AML-193 (cell line): ENCODE measurements around the gene LIPT1.
"Not testable (repeated sequence)": the region's sequence is repeated elsewhere in the genome, so short reads cannot be mapped to it uniquely, and the experiment has no call there.

ENCODE experiments used
- DNase-seq, 2 experiments: peaks; one replicate each; lab custom pipeline; 2025; lab: John Stamatoyannopoulos, UW

The LIPT1 gene

GRCh38 chr2:99154643-99155536 is at the start of gene LIPT1, which contains the start of gene TSGA10:
TSS of gene LIPT1 (plus strand) at chr2:99154967. CDS start at chr2:99161958, 6,991 bp downstream.
TSS of gene TSGA10 (minus strand) at chr2:99154942. CDS start at chr2:99109439, 45,503 bp downstream.
- DNase-seq, result peak; percentile 61 to 72

- DNase-seq, result peak; percentile 29 to 30
Measured at GRCh38 chr2:99106913-99107312, 47.9 kb upstream of the LIPT1 start.

- no peak for DNase-seq
Measured at GRCh38 chr2:99111236-99111635, 43.5 kb upstream of the LIPT1 start.

- no peak for DNase-seq
Measured at GRCh38 chr2:99111945-99112344, 42.8 kb upstream of the LIPT1 start.

- no peak for DNase-seq
Measured at GRCh38 chr2:99112617-99113016, 42.1 kb upstream of the LIPT1 start.

- DNase-seq, result peak in 1 of 2 experiments; percentile 17
Measured at GRCh38 chr2:99127981-99128380, 26.8 kb upstream of the LIPT1 start.

- DNase-seq, result not testable (repeated sequence)
Measured at GRCh38 chr2:99135044-99135556, 19.7 kb upstream of the LIPT1 start.

- DNase-seq, result no peak
Measured at GRCh38 chr2:99139003-99139402, 15.8 kb upstream of the LIPT1 start.

GRCh38 chr2:99140056-99140859 is 14.5 kb upstream of the LIPT1 start:
- no peak for DNase-seq

- no peak for DNase-seq
Measured at GRCh38 chr2:99140860-99141109, 14.0 kb upstream of the LIPT1 start.

- DNase-seq, result no peak
Measured at GRCh38 chr2:99141110-99142108, 13.4 kb upstream of the LIPT1 start, which contains the start of gene C2orf15. TSS of gene C2orf15 (plus strand) at chr2:99141707. CDS start at chr2:99150559, 8,852 bp downstream.

GRCh38 chr2:99150706-99151105 is 4.1 kb upstream of the LIPT1 start:
- DNase-seq, result peak; percentile 91

- DNase-seq, result no peak
Measured at GRCh38 chr2:99152199-99152895, 2.4 kb upstream of the LIPT1 start.

GRCh38 chr2:99153921-99154604 is 704 bp upstream of the LIPT1 start:
- DNase-seq, result no peak

GRCh38 chr2:99156891-99157290 is 2.1 kb downstream of the LIPT1 start:
- DNase-seq, result peak; percentile 17 to 39

GRCh38 chr2:99158599-99158998 is 3.8 kb downstream of the LIPT1 start:
- DNase-seq, result peak in 1 of 2 experiments; percentile 11

- DNase-seq, result no peak
Measured at GRCh38 chr2:99159594-99159993, 4.8 kb downstream of the LIPT1 start.

GRCh38 chr2:99166218-99166617 is 11.5 kb downstream of the LIPT1 start:
- no peak for DNase-seq

- DNase-seq, result no peak
Measured at GRCh38 chr2:99169534-99169933, 14.8 kb downstream of the LIPT1 start.
